A673 (cell line): ENCODE data around the gene ADAMTS3. TPM values are rescaled to one million over a fixed set of nuclear protein-coding genes. Genes with fewer than 3 reads are reported as not detected.

Experiments used
- BruUV-seq: library from RNA; stranded (reverse); fragments of 400-500 nt; replicated peaks from 2 replicates; lab custom pipeline; 2021; lab: Mats Ljungman, UMichigan
- CTCF ChIA-PET: fragments of 300-600 bp; sonication (Branson Sonifier 250); formaldehyde crosslinking; loops from one replicate; lab custom pipeline; 2022; ENCODE audit warnings: antibody characterized with exemption; lab: Charles Lee
- POLR2A ChIA-PET: fragments of 300-600 bp; sonication (Branson Sonifier 250); formaldehyde crosslinking; loops from one replicate; lab custom pipeline; 2022; ENCODE audit warnings: antibody characterized with exemption; ENCODE audit not compliant: low non-redundant PET; lab: Charles Lee
- DNase-seq: peaks from one replicate; pipeline ENCODE4 v3.0.0-alpha.2; 2015; ENCODE audit warnings: low spot score
- H3K27ac ChIP-seq: fragments of 200-600 bp; sonication (generic); 2 replicates; pipeline ENCODE4 v1.5.1; 2016; ENCODE audit warnings: mixed run types, low read depth, mild to moderate bottlenecking, mixed read lengths, antibody characterized with exemption, low read length; ENCODE audit not compliant: poor library complexity, severe bottlenecking
- H3K27me3 ChIP-seq: fragments of 200-600 bp; sonication (generic); replicated peaks from 2 replicates; pipeline ENCODE4 v1.6.1; 2017; ENCODE audit warnings: mixed run types, low read depth, mild to moderate bottlenecking, mixed read lengths, antibody characterized with exemption, low read length; ENCODE audit not compliant: insufficient read depth, poor library complexity
- H3K36me3 ChIP-seq: fragments of 200-600 bp; sonication (generic); 2 replicates; pipeline ENCODE4 v1.6.1; 2016; ENCODE audit warnings: mixed run types, mild to moderate bottlenecking, mixed read lengths, antibody characterized with exemption, low read length; ENCODE audit not compliant: insufficient read depth, poor library complexity, severe bottlenecking
- H3K4me1 ChIP-seq: fragments of 200-600 bp; sonication (generic); 2 replicates; pipeline ENCODE4 v1.6.1; 2017; ENCODE audit warnings: mixed run types, mild to moderate bottlenecking, mixed read lengths, antibody characterized with exemption, low read length; ENCODE audit not compliant: insufficient read depth, poor library complexity, severe bottlenecking
- H3K4me3 ChIP-seq: fragments of 200-600 bp; sonication (generic); 2 replicates; pipeline ENCODE4 v1.5.1; 2016; ENCODE audit warnings: low read depth, mixed run types, mild to moderate bottlenecking, mixed read lengths, low read length; ENCODE audit not compliant: poor library complexity, severe bottlenecking
- H3K9me3 ChIP-seq: fragments of 200-600 bp; sonication (generic); 2 replicates; pipeline ENCODE4 v1.6.1; 2016; ENCODE audit warnings: mixed run types, low read depth, mild to moderate bottlenecking, mixed read lengths, antibody characterized with exemption, low read length; ENCODE audit not compliant: poor library complexity, severe bottlenecking
- EZH2 ChIP-seq: fragments of 200-600 bp; sonication (generic); IDR thresholded peaks from 2 replicates; pipeline ENCODE4 v1.6.1; 2017; ENCODE audit warnings: borderline replicate concordance, low read depth, mild to moderate bottlenecking, mixed read lengths, antibody characterized with exemption, low read length; ENCODE audit not compliant: poor library complexity, severe bottlenecking
- intact Hi-C: fragments of 100-400 bp; cut with micrococcal nuclease; formaldehyde crosslinking; loops from one replicate; pipeline ENCODE4 v1.10.0; 2022; ENCODE audit not compliant: unreplicated experiment
- total RNA-seq: library from RNA; stranded (reverse); gene quantifications from 2 replicates; pipeline ENCODE4 v1.2.3, GENCODE V29; 2021
- TF ChIP-seq, protein P1 (sequence below): fragments of 300-800, 200-600 bp; sonication (generic); conservative IDR thresholded peaks from 2 replicates; pipeline ENCODE4 v1.5.1; 2017; ENCODE audit warnings: low read depth, mild to moderate bottlenecking, antibody characterized with exemption, low read length, moderate library complexity, mixed read lengths

ADAMTS3 gene
- total RNA-seq, 1 experiment from 2014 or later = 0.17 TPM

DNA sequence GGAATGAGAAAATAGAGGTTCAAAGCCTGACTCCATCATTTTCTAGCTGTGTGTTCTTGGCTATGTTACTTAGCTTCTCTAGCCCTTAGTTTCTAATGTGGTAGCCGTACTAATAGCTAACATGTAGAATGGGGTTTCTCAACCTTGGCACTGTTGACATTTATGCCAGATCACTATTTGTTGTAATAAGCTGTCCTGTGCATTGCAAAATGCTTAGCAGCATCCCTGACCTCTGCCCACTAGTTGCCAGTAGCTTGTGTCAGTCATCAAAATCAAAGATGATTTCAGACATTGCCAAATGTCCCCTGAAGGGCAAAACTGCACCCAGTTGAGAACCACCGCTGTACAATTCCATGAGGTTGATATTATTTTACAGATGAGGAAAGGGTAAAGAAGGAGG lies 18.3 kb upstream of the ADAMTS3 start:
- H3K36me3 ChIP-seq = no peaks in the 10 kb centered on the region
- no peak for TF ChIP-seq EZH2
- TF ChIP-seq, protein P1, sequence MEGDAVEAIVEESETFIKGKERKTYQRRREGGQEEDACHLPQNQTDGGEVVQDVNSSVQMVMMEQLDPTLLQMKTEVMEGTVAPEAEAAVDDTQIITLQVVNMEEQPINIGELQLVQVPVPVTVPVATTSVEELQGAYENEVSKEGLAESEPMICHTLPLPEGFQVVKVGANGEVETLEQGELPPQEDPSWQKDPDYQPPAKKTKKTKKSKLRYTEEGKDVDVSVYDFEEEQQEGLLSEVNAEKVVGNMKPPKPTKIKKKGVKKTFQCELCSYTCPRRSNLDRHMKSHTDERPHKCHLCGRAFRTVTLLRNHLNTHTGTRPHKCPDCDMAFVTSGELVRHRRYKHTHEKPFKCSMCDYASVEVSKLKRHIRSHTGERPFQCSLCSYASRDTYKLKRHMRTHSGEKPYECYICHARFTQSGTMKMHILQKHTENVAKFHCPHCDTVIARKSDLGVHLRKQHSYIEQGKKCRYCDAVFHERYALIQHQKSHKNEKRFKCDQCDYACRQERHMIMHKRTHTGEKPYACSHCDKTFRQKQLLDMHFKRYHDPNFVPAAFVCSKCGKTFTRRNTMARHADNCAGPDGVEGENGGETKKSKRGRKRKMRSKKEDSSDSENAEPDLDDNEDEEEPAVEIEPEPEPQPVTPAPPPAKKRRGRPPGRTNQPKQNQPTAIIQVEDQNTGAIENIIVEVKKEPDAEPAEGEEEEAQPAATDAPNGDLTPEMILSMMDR = no peak
- no peak for DNase-seq
- no peak overlapping the region for H3K4me3 ChIP-seq
- BruUV-seq = no TSS peak
- ChIA-PET POLR2A (no interaction called here), CTCF (no interaction called here)
- H3K4me1 ChIP-seq = no peaks in the 10 kb centered on the region
- no peaks in the 10 kb centered on the region for H3K27me3 ChIP-seq
- intact Hi-C loops = no loop called here
- no peaks in the 10 kb centered on the region for H3K9me3 ChIP-seq
- H3K27ac ChIP-seq = no peak overlapping the region

DNA sequence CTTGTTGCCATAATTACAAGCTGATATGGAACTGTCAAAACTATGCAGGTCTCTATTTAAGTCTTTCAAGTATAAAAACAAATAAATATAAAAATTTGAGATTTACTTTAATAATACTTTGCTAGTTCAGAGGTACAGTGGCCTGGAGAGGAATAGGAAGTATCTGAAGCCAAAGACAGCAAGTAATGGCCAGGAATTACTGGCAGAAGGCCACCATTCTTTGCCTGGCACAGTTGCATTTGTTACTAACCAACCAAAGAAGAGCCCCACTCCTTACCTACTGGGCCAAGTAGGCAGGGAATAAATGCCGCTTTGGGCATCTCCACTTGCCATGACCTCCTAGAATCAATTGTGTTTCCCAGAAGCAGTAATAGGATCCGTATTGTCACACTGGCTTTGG lies 13.8 kb upstream of the ADAMTS3 start:
- CTCF ChIA-PET = no interaction called here
- Histone ChIP-seq H3K27ac (no peak overlapping the region), H3K4me3 (no peak overlapping the region), H3K36me3 (no peaks in the 10 kb centered on the region), H3K9me3 (no peaks in the 10 kb centered on the region), H3K27me3 (no peaks in the 10 kb centered on the region), H3K4me1 (no peaks in the 10 kb centered on the region)
- BruUV-seq = no TSS peak
- no peak for DNase-seq
- intact Hi-C loops = no loop called here
- POLR2A ChIA-PET = no interaction called here
- TF ChIP-seq, protein P1 = no peak
- no peak for TF ChIP-seq EZH2

DNA sequence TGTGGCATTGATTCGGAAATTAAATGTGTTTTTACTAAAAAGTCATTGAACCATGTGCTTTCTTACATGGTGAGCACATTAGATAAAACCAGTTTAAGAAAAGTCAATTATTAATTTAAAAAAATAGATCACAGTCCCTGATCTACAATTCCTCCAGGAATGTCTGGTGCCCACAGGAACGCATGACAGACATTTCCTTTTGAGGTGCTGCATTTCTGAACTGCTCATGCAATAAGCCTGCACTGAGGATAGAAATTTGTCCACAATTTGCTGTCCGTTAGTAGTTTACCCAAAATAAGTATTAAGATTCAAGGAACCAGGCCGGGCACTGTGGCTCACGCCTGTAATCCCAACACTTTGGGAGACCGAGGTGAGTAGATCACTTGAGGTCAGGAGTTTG lies 8.2 kb upstream of the ADAMTS3 start:
- no peak for TF ChIP-seq EZH2
- TF ChIP-seq, protein P1 = no peak
- Histone ChIP-seq H3K4me3 (no peak overlapping the region), H3K36me3 (no peaks in the 10 kb centered on the region), H3K9me3 (no peaks in the 10 kb centered on the region), H3K4me1 (no peaks in the 10 kb centered on the region), H3K27ac (no peak overlapping the region), H3K27me3 (no peaks in the 10 kb centered on the region)
- no TSS peak for BruUV-seq
- CTCF ChIA-PET = no interaction called here
- DNase-seq = no peak
- POLR2A ChIA-PET = no interaction called here
- intact Hi-C loops = no loop called here
